GM20000 (cell line): ENCODE measurements around the gene ZNF511.
"Not testable (repeated sequence)": the region's sequence is repeated elsewhere in the genome, so short reads cannot be mapped to it uniquely, and the experiment has no call there.

Source experiments
- DNase-seq: peaks from one replicate; pipeline ENCODE4 v3.0.0; 2012; ENCODE audit warnings: low spot score
- TF ChIP-seq, protein P1 (sequence below): IDR thresholded peaks from 2 replicates; pipeline ENCODE4 v1.5.1; 2012; ENCODE audit warnings: mild to moderate bottlenecking, control low read depth; ENCODE audit errors: extremely low read depth, missing control alignments

ZNF511 gene

DNA sequence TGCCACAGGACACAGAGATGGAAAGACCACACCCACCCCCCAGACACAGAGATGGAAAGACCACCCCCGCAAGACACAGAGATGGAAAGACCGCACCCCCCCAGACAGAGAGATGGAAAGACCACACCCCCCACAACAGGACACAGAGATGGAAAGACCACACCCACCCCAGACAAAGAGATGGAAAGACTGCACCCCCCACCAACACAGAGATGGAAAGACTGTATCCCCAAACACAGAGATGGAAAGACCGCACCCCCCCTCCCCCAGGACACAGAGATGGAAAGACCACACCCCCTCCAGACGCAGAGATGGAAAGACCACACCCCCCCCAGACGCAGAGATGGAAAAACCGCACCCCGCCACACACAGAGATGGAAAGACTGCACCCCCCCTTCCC is 8.0 kb downstream of the ZNF511 start:
- TF ChIP-seq, protein P1, sequence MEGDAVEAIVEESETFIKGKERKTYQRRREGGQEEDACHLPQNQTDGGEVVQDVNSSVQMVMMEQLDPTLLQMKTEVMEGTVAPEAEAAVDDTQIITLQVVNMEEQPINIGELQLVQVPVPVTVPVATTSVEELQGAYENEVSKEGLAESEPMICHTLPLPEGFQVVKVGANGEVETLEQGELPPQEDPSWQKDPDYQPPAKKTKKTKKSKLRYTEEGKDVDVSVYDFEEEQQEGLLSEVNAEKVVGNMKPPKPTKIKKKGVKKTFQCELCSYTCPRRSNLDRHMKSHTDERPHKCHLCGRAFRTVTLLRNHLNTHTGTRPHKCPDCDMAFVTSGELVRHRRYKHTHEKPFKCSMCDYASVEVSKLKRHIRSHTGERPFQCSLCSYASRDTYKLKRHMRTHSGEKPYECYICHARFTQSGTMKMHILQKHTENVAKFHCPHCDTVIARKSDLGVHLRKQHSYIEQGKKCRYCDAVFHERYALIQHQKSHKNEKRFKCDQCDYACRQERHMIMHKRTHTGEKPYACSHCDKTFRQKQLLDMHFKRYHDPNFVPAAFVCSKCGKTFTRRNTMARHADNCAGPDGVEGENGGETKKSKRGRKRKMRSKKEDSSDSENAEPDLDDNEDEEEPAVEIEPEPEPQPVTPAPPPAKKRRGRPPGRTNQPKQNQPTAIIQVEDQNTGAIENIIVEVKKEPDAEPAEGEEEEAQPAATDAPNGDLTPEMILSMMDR: no peak

DNA sequence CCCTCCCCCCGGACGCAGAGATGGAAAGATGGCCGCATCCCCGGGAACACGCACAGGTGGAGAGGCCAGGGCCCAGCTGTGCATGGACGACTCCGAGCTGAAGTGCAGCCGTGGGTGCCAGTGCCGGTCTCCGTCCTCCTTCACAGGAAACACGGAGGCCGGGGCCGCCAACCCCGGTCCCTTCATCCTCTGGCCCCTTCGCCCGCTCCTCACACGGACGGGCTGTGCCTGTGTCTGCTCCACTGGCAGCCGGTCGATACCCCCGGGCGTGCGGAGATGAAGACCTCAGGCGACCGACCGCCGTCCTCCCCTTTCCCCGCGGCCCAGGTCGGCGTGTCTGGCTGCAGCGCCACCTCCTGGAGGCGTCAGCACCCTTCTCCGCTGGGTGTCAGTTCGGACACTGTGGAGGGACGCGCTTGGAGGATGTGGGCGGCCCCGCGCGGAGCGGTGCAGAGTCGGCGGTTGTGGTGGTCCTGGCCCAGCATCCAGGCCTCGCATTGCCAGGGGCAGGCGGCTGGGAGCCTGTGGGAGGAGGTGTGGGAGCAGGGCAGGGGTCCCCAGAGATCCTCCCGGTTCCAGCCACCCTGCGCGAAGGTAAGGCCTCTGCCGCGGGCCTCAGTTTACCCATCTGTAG is 9.9 kb downstream of the ZNF511 start:
- peak; percentile 75 for DNase-seq
- TF ChIP-seq, protein P1: peak; percentile 86

More for the DNA sequence above, 8.0 kb downstream of the ZNF511 start:
- no peak for DNase-seq

DNA sequence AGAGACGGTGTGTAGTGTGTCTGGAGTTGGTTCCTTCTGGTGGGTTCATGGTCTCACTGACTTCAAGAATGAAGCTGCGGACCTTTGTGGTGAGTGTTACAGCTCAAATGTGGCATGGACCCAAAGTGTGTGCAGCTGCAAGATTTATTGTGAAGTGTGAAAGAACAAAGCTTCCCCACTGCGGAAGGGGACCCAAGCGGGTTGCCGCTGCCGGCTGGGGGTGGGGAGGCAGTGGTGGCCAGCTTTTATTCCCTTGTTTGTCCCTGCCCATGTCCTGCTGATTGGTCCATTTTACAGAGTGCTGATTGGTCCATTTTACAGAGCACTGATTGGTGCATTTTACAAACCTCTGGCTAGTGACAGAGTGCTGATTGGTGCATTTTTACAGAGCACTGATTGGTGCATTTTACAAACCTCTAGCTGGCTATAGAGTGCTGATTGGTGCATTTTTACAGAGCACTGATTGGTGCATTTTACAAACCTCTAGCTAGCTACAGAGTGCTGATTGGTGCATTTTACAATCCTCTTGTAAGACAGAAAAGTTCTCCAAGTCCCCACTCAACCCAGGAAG is 12.2 kb downstream of the ZNF511 start:
- DNase-seq: not testable (repeated sequence)

DNA sequence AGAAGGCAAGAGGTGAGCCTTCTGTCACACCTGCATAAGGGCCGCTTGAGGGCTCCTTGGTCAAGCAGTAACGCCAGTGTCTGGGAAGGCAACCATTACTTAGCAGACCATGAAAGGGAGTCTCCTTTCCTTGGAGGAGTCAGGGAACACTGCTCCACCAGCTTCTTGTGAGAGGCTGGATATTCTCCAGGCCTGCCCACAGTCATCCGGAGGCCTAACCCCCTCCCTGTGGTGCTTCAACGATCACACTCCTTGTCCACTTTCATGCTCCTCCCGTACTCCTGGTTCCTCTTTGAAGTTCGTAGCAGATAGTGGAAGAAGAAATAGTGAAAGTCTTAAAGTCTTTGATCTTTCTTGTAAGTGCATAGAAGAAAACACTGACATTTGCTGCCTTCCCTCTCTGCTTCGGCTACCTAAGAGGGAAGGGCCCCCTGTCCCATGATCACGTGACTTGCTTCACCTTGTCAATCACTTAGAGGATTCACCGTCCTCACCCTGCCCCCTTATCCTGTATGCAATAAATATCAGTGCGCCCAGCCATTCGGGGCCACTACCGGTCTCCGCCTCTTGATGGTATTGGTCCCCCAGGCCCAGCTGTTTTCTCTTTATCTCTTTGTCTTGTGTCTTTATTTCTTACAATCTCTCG is 13.5 kb downstream of the ZNF511 start:
- not testable (repeated sequence) for DNase-seq

DNA sequence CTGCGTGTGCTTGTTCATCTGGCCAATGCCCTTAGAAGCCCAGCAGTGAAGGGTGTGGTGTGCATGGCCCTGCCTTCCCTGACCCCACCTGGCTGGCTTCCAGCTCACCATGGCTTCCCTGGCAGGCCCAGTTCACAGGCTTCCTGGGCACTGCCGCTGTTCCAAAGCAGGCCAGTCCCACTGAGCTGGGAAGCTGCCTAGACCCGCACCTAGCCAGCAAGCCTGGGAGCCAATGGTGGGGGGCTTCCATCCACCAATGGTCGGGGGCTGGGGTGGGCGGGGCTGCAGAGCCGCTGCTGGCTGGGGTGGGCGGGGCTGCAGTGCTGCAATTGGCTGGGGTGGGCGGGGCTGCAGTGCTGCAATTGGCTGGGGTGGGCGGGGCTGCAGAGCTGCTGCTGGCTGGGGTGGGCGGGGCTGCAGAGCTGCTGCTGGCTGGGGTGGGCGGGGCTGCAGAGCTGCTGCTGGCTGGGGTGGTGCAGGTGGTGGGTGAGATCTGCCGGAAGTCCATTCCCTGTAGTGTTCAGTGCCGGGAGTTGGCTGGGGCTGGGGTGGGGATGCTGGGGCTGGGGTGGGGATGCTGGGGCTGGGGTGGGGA is 15.6 kb downstream of the ZNF511 start:
- DNase-seq: peak; percentile 71
- TF ChIP-seq, protein P1: no peak

DNA sequence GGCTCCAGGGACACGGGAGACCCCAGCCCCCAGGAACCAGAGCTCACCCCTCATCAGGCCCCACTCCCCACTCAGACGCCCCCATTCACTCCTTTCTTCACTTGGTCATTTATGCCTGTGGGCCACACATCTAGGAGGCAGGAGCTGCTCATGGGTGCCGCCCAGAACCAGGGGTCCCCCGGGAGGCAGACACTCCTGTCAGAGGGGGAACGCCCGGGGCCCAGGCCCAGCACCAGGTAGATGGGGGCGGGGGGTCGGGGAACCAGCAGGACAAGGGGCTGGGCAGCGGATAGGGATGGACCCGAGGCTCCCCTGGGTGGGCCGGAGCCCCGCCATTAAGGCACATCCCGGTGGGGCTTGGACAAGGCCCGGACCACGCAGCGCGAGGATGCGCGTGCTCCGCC is 16.1 kb downstream of the ZNF511 start:
- TF ChIP-seq, protein P1: no peak
- DNase-seq: peak; percentile 32

DNA sequence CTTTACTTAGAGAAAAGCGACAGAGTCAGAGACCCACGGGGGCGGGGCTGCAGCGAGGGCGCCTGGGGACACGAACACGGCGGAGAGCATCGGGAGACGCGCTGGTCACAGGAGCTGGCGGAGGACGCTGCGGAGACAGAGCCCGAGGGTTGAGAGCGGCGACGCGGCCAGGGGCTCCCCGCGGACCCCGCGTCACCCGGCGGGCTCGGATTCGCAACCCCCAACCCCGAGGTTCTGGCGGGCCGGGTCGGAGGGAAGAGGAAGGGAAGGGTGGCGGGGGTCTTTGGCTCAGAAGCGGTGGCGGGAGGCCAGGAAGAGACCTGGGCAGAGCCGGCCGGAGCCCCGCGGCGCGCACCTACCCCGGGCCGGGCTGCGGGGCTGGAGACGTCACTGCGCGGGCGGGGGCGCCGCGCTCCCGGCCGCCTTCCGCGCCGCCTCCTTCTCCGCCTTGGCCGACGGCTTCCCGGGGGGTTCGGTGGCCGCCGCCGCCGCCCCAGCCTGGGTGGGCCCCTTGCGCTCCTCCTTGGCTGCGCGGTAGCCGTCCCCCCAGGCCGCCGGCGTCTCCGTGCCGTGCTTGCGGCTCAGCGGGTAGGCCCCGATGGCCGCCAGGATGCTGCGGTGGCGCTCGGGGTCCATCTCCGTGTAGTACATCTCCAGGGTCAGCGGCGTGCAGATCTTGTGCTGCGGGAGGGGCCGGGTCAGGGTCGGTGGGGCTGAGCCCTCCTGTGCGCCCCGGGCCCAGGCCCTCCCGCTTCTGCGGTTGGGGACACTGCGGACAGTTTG is 16.9 kb downstream of the ZNF511 start:
- TF ChIP-seq, protein P1: no peak
- peak; percentile 42 for DNase-seq

DNA sequence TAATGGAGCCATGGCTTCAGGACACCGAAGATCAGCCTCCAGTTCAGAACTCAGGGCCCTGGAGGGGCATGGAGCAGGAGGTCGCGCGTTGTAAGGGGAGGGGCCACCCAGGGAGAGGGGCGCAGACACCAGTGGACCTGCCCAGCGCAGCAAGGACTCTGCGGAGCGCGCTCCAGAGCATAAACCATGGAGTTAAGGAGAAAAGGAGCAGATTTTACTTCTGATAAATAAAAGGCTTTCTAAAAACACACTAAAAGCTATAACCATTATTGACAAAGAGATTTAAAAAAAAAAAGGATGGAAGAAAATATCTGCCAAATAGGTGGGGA is 17.5 kb downstream of the ZNF511 start:
- DNase-seq: no peak
- TF ChIP-seq, protein P1: no peak
